ENCODE results near the gene ITPRIP. TPM values are rescaled to one million over a fixed set of nuclear protein-coding genes. Genes with fewer than 3 reads are reported as not detected.

ITPRIP gene
- total and polyA plus RNA-seq, 4 donors = 3.5 to 7.9 (median 6.0) TPM

DNA sequence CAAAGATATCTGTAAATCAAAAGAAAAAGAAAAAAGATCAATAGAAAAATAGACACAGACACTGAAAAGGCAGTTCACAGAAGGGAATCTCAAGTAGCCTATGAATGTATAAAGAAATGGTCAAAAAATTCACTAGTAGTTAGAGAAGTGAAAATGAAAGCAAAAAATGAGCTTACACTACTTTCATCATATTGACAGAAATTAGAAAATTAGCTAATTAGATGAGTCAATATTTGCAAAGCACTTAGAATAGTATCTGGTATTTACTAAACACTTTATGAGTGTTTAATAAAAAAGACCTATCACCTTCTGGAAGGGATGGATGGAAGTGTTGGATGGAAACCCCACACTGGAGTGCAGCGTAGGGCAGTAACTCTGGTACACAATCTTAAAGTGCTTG is 13.7 kb upstream of the ITPRIP start:
- no peak overlapping the region for H3K9ac ChIP-seq (ENCODE audit: low read depth in 1 of 2, low read length in 2 of 2)
- TF ChIP-seq TAF1 (conservative IDR thresholded peaks at IDR 0.05) (no peak), HNF4G (IDR thresholded peaks at IDR 0.05) (no peak), GABPA (IDR thresholded peaks at IDR 0.05 in 1 of 2, conservative IDR thresholded peaks at IDR 0.05 in 1 of 2) (no peak), EGR1 (IDR thresholded peaks at IDR 0.05; ENCODE audit: low read depth in 2 of 2) (no peak), HNF4A (conservative IDR thresholded peaks at IDR 0.05) (no peak), JUND (IDR thresholded peaks at IDR 0.05) (no peak)
- peak overlapping the region; percentile 22 to 26 for H3K27ac ChIP-seq (ENCODE audit: low read depth in 1 of 2, low read length in 2 of 2)
- 83% methylated on average over 1 of the region's 1 CpG for WGBS
- H3K27me3 ChIP-seq (ENCODE audit: control insufficient read depth in 4 of 4, insufficient read depth in 4 of 4, low read length in 3 of 4) = no peaks in the 10 kb centered on the region
- H3K36me3 ChIP-seq (ENCODE audit: control insufficient read depth in 4 of 4, insufficient read depth in 3 of 4, low read depth in 1 of 4, low read length in 3 of 4) = no peaks in the 10 kb centered on the region
- H3K9me3 ChIP-seq (ENCODE audit: control insufficient read depth in 4 of 4, low read length in 3 of 4) = no peaks in the 10 kb centered on the region
- DNase-seq (ENCODE audit: low spot score) = no peak
- H3K4me1 ChIP-seq (ENCODE audit: control insufficient read depth in 4 of 4, insufficient read depth in 4 of 4, low read length in 3 of 4) = peaks cover 0 to 27% (median 22%) of the 10 kb centered on the region in 4 donors
- H3K4me3 ChIP-seq (ENCODE audit: low read depth in 1 of 3, low read length in 3 of 3) = no peak overlapping the region

DNA sequence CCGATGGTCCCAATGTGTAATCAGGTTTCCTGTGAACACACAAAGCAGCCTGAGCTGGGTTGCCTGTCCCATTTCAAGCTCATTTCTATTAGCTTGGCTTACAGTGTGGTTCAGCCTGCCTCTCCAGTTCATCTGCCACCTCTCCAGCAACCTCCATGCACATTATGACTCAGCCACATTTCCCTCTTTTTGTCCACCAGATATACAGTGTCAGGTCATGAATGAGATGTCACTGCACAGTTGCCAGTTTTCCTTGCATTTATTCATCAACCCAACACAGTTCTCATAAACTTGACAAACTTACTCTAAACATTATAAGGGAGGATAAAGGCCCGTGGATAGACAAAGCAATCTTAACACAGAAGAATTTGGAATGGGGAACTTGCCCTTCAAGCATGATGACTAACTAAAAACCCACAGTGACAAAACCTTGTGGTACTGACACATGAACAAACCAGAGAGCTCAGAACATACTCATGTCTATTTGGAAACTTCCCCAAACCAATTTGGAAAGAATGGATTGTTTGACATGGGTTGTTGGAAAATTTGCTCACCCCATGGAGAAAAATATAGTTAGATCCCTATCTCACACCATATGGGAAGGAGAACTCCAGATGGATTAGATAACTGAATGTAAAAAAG is 12.9 kb upstream of the ITPRIP start:
- peaks cover 0 to 27% (median 22%) of the 10 kb centered on the region in 4 donors for H3K4me1 ChIP-seq (ENCODE audit: control insufficient read depth in 4 of 4, insufficient read depth in 4 of 4, low read length in 3 of 4)
- DNase-seq (ENCODE audit: low spot score) = no peak
- H3K9me3 ChIP-seq (ENCODE audit: control insufficient read depth in 4 of 4, low read length in 3 of 4) = no peaks in the 10 kb centered on the region
- no peak overlapping the region for H3K4me3 ChIP-seq (ENCODE audit: low read depth in 1 of 3, low read length in 3 of 3)
- TF ChIP-seq CTCF (IDR thresholded peaks at IDR 0.05; ENCODE audit: low read depth, low read length, missing input control) (no peak), EGR1 (IDR thresholded peaks at IDR 0.05; ENCODE audit: low read depth in 2 of 2) (no peak)
- 60% methylated on average over 2 of the region's 2 CpGs for WGBS
- H3K9ac ChIP-seq (ENCODE audit: low read depth in 1 of 2, low read length in 2 of 2) = no peak overlapping the region
- no peaks in the 10 kb centered on the region for H3K27me3 ChIP-seq (ENCODE audit: control insufficient read depth in 4 of 4, insufficient read depth in 4 of 4, low read length in 3 of 4)
- no peaks in the 10 kb centered on the region for H3K36me3 ChIP-seq (ENCODE audit: control insufficient read depth in 4 of 4, insufficient read depth in 3 of 4, low read depth in 1 of 4, low read length in 3 of 4)
- H3K27ac ChIP-seq (ENCODE audit: low read depth in 1 of 2, low read length in 2 of 2) = peak overlapping the region; percentile 2 to 19

DNA sequence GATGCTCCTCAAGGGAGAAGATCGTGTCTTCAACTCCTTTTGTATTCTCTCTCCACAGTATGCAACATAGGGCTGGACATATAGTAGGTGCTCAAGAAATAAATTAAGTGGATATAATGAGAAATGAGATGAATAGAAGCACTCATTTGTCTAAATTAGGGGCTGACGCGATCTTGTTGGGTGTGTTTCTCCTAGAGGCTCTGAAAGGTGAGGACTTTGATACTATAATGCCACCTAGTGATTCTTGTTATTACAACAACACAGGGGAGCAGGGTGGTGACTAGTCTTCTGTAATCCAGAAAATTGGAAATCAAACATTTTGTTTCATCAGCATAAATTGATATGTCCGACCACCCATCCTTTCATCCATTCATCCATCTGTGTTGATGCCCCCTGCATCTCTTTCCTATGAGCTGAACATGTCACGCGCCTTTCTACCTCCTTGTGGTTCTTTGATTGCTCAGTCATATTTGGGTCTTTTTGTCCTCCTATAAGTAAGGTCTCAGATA is 11.9 kb upstream of the ITPRIP start:
- Histone ChIP-seq H3K27ac (ENCODE audit: low read depth in 1 of 2, low read length in 2 of 2) (peak overlapping the region; percentile 77 to 82), H3K9ac (ENCODE audit: low read depth in 1 of 2, low read length in 2 of 2) (no peak overlapping the region), H3K27me3 (ENCODE audit: control insufficient read depth in 4 of 4, insufficient read depth in 4 of 4, low read length in 3 of 4) (no peaks in the 10 kb centered on the region), H3K4me1 (ENCODE audit: control insufficient read depth in 4 of 4, insufficient read depth in 4 of 4, low read length in 3 of 4) (peaks cover 0 to 27% (median 22%) of the 10 kb centered on the region in 4 donors), H3K36me3 (ENCODE audit: control insufficient read depth in 4 of 4, insufficient read depth in 3 of 4, low read depth in 1 of 4, low read length in 3 of 4) (no peaks in the 10 kb centered on the region), H3K9me3 (ENCODE audit: control insufficient read depth in 4 of 4, low read length in 3 of 4) (no peaks in the 10 kb centered on the region), H3K4me3 (ENCODE audit: low read depth in 1 of 3, low read length in 3 of 3) (peak overlapping the region in 1 of 3 donors; percentile 16)
- 22% methylated on average over 6 of the region's 6 CpGs for WGBS
- TF ChIP-seq RAD21 (IDR thresholded peaks at IDR 0.05) (peak; percentile 89 to 93), NR2F2 (IDR thresholded peaks at IDR 0.05) (peak; percentile 4), CTCF (IDR thresholded peaks at IDR 0.05; ENCODE audit: low read depth, low read length, missing input control) (peak; percentile 67), EGR1 (IDR thresholded peaks at IDR 0.05; ENCODE audit: low read depth in 2 of 2) (no peak), YY1 (IDR thresholded peaks at IDR 0.05) (no peak), FOXA2 (IDR thresholded peaks at IDR 0.05) (no peak), JUND (IDR thresholded peaks at IDR 0.05) (no peak), HNF4A (conservative IDR thresholded peaks at IDR 0.05) (peak; percentile 31 to 68), TAF1 (conservative IDR thresholded peaks at IDR 0.05) (no peak), SP1 (IDR thresholded peaks at IDR 0.05) (peak; percentile 38), HNF4G (IDR thresholded peaks at IDR 0.05) (no peak)
- TF ChIP-seq, protein P1, sequence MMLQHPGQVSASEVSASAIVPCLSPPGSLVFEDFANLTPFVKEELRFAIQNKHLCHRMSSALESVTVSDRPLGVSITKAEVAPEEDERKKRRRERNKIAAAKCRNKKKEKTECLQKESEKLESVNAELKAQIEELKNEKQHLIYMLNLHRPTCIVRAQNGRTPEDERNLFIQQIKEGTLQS (IDR thresholded peaks at IDR 0.05) = no peak
- TF ChIP-seq, protein P2, sequence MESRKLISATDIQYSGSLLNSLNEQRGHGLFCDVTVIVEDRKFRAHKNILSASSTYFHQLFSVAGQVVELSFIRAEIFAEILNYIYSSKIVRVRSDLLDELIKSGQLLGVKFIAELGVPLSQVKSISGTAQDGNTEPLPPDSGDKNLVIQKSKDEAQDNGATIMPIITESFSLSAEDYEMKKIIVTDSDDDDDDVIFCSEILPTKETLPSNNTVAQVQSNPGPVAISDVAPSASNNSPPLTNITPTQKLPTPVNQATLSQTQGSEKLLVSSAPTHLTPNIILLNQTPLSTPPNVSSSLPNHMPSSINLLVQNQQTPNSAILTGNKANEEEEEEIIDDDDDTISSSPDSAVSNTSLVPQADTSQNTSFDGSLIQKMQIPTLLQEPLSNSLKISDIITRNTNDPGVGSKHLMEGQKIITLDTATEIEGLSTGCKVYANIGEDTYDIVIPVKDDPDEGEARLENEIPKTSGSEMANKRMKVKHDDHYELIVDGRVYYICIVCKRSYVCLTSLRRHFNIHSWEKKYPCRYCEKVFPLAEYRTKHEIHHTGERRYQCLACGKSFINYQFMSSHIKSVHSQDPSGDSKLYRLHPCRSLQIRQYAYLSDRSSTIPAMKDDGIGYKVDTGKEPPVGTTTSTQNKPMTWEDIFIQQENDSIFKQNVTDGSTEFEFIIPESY (IDR thresholded peaks at IDR 0.05) = no peak
- DNase-seq (ENCODE audit: low spot score) = no peak
